Psoas muscle (tissue), 8 donors: ENCODE measurements around the gene PROSER2. TPM values are rescaled to one million over a fixed set of nuclear protein-coding genes. Genes with fewer than 3 reads are reported as not detected.
"Not testable (repeated sequence)": the region's sequence is repeated elsewhere in the genome, so short reads cannot be mapped to it uniquely, and the experiment has no call there.

ENCODE experiments used
- ATAC-seq, 4 donors: fragments of 200-7000 bp; cut with Tn5 transposase; one replicate each; pipeline ENCODE4 v1.9.1; 2020; ENCODE audit warnings: moderate library complexity in 3 of 4, mild to moderate bottlenecking in 2 of 4
- DNase-seq, 2 donors: peaks; one replicate each; pipeline ENCODE4 v3.0.0-alpha.2; 2020
- H3K27ac ChIP-seq: fragments of 200-600 bp; one replicate; pipeline ENCODE4 v1.8.0; 2022
- H3K27me3 ChIP-seq, 3 donors: fragments of 200-600 bp in 1 of 3; one replicate each; pipeline versions ENCODE4 v1.6.1 to v1.8.0; 2013 to 2022; ENCODE audit warnings: low read length in 2 of 3, mild to moderate bottlenecking in 2 of 3, moderate library complexity in 1 of 3; ENCODE audit not compliant: insufficient read depth in 3 of 3
- H3K36me3 ChIP-seq, 2 donors: fragments of 200-600 bp in 1 of 2; one replicate each; pipeline versions ENCODE4 v1.6.1 to v1.8.0; 2013 to 2022; ENCODE audit warnings: low read depth in 1 of 2, mild to moderate bottlenecking in 1 of 2, moderate library complexity in 1 of 2; ENCODE audit not compliant: insufficient read depth in 1 of 2
- H3K4me1 ChIP-seq: fragments of 200-600 bp; one replicate; pipeline ENCODE4 v1.8.0; 2022
- H3K4me3 ChIP-seq: fragments of 200-600 bp; one replicate; pipeline ENCODE4 v1.8.0; 2022; ENCODE audit warnings: mild to moderate bottlenecking
- H3K9me3 ChIP-seq: fragments of 200-600 bp; one replicate; pipeline ENCODE4 v1.8.0; 2022
- CTCF ChIP-seq: fragments of 200-600 bp; IDR thresholded peaks from one replicate; pipeline ENCODE4 v1.8.0; 2022; ENCODE audit warnings: antibody characterized with exemption
- WGBS, 3 donors: extraction: QIAGEN DNeasy Blood & Tissue Kit; methylation state at CpG; one replicate each; pipeline versions ENCODE4 v1.1.6 to v1.1.7; 2013; 5-methylcytosine and 5-hydroxymethylcytosine counted together
- intact Hi-C, 2 donors: fragments of 100-400 bp; cut with DNase I; formaldehyde crosslinking; loops; one replicate each; pipeline versions ENCODE4 v1.11.0 to v1.14.2; 2022
- polyA plus RNA-seq, 3 donors: library from polyadenylated mRNA; stranded (reverse); fragments of 200-250 nt; gene quantifications; one replicate each; pipeline ENCODE4 v1.2.3, GENCODE V29; 2013
- total RNA-seq, 4 donors: library from RNA; stranded (reverse); fragmentation: NEBNext Ultra II Directional in 2 of 4; extraction: Animal tissue kit (Norgen Biotek cat#: 25700) in 2 of 4; gene quantifications; one replicate each; pipeline versions ENCODE4 v1.2.1 to v1.2.4, GENCODE V29; 2021 to 2023
- donor health status: healthy with polysubstance abuse.
- donor health status: DM: no; HTN: no; CAD: no; lungs with moderate emphysema.
- donor health status: Bipolar disorder and iron deficiency.
- donor health status: healthy.
- donor health status: DM: yes; HTN: yes; CAD: no.
- donor health status: DM: no; HTN: no; CAD: no.
- donor health status: DM: no; HTN: no; CAD: no.
- donor health status: DM: yes; HTN: yes; CAD: no.

The PROSER2 gene
- total and polyA plus RNA-seq, 7 donors = 0.63 to 2.8 (median 1.2) TPM

GRCh38 chr10:11886138-11886474 lies 63.0 kb downstream of the PROSER2 start:
- Histone ChIP-seq H3K9me3 (no peaks in the 10 kb centered on the region), H3K4me3 (no peak overlapping the region), H3K27me3 (no peaks in the 10 kb centered on the region), H3K27ac (no peak overlapping the region), H3K4me1 (no peaks in the 10 kb centered on the region), H3K36me3 (no peaks in the 10 kb centered on the region)
- peak in 1 of 4 donors; percentile 26 for ATAC-seq
- DNase-seq = no peak
- 19 to 40% (median 32%) methylated on average over 6 of the region's 6 CpGs for WGBS, 3 donors
- intact Hi-C loops = no loop called here
- no peak for TF ChIP-seq CTCF

- H3K36me3 ChIP-seq = no peaks in the 10 kb centered on the region
These were observed 63.7 kb downstream of the PROSER2 start for GRCh38 chr10:11886851-11887250.

GRCh38 chr10:11887381-11888227 lies 64.4 kb downstream of the PROSER2 start:
- no peak for TF ChIP-seq CTCF
- no peaks in the 10 kb centered on the region for H3K9me3 ChIP-seq
- intact Hi-C loops = no loop called here
- 74 to 83% (median 76%) methylated on average over 16 of the region's 16 CpGs for WGBS, 3 donors
- DNase-seq = no peak
- no peak overlapping the region for H3K27ac ChIP-seq
- no peak for ATAC-seq
- H3K36me3 ChIP-seq = no peaks in the 10 kb centered on the region
- no peak overlapping the region for H3K4me3 ChIP-seq
- H3K4me1 ChIP-seq = no peaks in the 10 kb centered on the region
- no peaks in the 10 kb centered on the region for H3K27me3 ChIP-seq

More at GRCh38 chr10:11886851-11887250, 63.7 kb downstream of the PROSER2 start:
- no peak for TF ChIP-seq CTCF
- no peak overlapping the region for H3K27ac ChIP-seq
- H3K4me1 ChIP-seq = no peaks in the 10 kb centered on the region
- no peaks in the 10 kb centered on the region for H3K27me3 ChIP-seq
- ATAC-seq = no peak
- H3K4me3 ChIP-seq = no peak overlapping the region
- no peaks in the 10 kb centered on the region for H3K9me3 ChIP-seq
- WGBS, 3 donors = 78 to 83% (median 78%) methylated on average over 12 of the region's 12 CpGs
- DNase-seq = no peak
- intact Hi-C loops = no loop called here

- H3K27ac ChIP-seq, DNase-seq, intact Hi-C loops, H3K4me3 ChIP-seq, H3K4me1 ChIP-seq, H3K36me3 ChIP-seq, ATAC-seq, H3K27me3 ChIP-seq, H3K9me3 ChIP-seq: not testable (repeated sequence)
- 80 to 85% (median 85%) methylated on average over 8 of the region's 8 CpGs for WGBS, 3 donors
These were observed 66.1 kb downstream of the PROSER2 start for GRCh38 chr10:11889263-11889662.

DNA sequence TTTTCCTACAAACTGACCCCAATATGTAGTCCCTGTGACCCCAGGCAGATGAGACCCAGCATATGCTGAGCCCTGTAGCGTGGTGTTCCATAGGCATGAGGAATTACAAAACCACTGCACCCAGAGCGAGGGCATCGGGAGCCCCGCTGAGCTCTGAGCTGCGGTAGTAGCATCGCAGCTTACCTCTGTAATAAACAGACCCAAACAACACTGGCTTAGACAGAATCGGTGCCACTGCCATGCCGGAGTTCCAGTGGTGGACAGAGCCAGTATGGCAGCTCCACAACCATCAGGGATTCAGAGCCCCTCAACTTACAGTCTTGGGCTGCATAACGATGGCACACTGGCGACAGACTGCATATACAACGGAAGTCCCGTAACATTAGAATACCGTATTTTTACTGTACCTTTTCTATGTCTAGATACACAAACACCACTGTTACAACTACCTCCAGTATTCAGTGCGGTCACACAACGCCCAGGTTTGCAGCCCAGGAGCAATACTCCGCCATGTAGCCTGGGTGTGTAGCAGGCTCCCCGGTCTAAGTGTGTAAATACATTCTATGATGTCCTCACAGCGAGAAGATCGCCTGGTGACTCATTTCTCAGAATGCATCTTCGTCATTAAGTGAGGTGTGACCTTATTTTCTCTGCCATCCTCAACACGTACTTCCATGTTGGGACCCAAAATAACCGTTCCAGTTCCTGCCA lies 68.8 kb downstream of the PROSER2 start:
- intact Hi-C loops = no loop called here
- H3K9me3 ChIP-seq = no peaks in the 10 kb centered on the region
- DNase-seq = no peak
- H3K4me3 ChIP-seq = no peak overlapping the region
- H3K36me3 ChIP-seq = no peaks in the 10 kb centered on the region
- no peak overlapping the region for H3K27ac ChIP-seq
- ATAC-seq = no peak
- H3K4me1 ChIP-seq = no peaks in the 10 kb centered on the region
- WGBS, 3 donors = 94 to 95% (median 95%) methylated on average over 22 of the region's 22 CpGs
- H3K27me3 ChIP-seq = no peaks in the 10 kb centered on the region
- TF ChIP-seq CTCF = no peak
